Superior temporal gyrus (tissue), 1 donor: ENCODE data around the gene PRKACG.

Experiments used
- DNase-seq: peaks from one replicate; pipeline ENCODE4 v3.0.0-alpha.2; 2016; ENCODE audit errors: extremely low spot score

Gene PRKACG

DNA sequence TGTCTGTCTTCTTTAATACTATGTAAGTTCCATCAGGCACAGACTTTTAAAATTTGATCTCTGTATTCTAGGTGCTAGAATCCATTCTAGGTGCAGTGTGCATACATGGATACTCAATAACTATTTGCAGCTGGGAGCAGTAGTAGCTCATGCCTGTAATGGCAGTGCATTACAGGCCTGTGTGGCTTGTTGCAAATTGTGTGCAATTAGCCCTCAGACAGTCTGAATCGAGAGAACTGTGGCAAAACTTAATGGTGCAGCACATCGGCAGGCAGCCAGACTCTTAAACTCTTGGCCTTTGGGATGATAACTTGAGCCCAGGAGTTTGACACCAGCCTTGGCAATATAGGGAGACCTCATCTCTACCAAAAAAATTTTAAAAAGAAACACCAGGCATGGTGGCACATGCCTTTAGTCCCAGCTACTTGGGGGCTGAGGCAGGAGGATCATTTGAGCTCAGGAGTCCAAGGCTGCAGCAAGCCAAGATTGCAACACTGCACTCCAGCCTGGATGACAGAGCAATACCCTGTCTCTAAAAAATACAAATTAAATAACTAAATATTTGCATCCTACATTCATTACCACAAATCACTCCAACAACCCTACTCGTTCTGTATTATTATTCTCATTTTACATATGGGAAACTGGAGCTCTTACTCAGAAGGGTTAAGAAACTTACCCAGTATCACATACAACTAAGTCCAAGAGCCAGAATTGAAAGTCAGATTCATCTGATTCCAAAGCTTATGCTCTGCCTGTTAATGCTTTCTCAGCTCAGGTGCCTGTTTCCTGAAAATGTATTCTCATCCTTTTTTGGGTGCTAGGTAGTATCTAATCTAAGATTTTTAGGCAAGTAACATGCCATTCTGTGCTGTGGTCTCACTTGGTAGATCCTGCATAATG lies 30.1 kb downstream of the PRKACG start:
- no peak for DNase-seq

GRCh38 chr9:68983008-68983411 lies 30.9 kb downstream of the PRKACG start:
- no peak for DNase-seq

GRCh38 chr9:68981789-68982188 lies 32.1 kb downstream of the PRKACG start:
- DNase-seq, result no peak

DNA sequence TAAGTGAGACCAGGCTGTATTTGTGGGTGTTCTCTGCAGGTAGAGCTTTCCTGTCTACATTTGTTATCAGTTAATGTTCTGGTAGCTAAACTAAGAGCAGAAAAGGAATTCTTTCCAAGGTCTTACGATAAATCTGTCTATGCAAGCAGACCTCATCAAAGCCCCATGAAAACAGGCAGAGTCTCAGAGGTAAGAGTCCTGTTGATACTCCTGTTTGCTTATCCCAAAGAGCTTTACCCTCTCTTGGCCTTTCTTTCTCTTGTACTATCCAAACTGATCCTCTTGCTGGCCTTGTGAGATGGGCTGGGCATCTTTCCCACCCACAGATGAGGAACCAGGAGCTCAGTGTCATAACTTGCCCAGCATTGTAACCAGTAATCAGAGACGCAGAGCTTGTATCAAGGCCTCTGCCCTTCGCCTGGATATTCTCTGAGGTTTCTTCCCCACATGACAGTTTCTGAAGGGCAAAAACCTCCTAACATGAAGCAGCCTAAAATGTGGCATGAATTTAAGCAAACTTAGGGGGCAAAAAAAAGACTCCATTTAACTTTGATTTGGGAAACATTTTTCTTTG lies 33.5 kb downstream of the PRKACG start:
- DNase-seq, result no peak

DNA sequence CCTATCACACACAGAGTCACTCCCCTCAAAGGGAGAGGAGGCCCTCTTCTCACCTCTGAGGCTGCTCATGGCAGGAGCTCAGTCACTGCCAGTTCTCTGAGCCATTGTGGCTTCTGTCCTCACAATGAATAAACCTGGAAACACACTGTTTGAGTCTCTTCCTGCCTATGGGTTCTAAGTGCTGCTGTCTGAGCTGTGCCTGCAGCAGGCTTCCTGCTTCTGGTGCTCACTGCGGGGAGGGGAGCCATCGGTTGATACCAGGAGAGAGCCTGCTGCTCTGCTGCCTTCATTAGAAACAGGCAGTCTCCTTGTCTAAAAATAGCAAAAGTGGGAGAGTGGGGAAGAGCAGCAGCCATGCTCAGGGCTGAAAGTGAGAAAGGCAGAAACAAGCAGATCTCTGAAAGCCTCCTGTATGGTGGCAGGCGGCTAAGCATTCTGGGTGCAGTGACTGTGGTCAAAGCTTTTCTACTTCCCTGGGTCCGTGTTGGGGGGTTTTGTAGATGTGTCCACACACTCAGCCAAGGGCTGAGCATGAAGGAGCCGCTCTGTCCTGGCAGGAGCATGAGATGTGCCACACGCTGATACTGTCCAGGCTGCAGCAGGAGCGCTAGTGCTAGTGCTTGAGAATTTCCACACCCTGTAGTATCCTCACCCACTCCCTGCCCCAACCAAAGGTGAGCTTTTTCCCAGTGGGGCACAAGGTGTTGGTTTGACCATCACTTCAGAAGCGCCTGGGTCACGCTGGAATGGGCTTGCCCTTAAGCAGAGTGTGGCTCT lies 34.2 kb downstream of the PRKACG start:
- no peak for DNase-seq

- no peak for DNase-seq
Observed at GRCh38 chr9:68978501-68978900, 35.4 kb downstream of the PRKACG start.

GRCh38 chr9:68978066-68978465 lies 35.8 kb downstream of the PRKACG start:
- no peak for DNase-seq

GRCh38 chr9:68975365-68976043 lies 38.4 kb downstream of the PRKACG start:
- DNase-seq, result no peak

DNA sequence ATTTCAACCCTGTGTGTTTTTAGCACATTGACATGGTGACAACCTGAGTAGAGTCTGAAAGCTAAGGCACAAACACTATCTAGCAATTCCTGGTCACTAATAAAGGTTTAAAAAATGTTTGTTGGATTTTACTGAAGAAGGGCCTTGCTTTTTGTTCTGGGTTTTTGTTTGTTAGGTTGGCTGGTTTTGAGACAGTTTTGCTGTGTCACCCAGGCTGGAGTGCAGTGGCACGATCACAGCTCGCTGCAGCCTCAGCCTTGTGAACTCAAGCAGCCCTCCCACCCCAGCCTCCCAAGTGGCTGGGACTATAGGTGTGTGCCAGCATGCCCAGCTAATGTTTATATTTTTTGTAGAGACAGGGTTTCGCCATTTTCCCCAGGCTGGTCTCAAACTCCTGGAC lies 39.0 kb downstream of the PRKACG start:
- DNase-seq, result no peak

GRCh38 chr9:68974431-68974830 lies 39.5 kb downstream of the PRKACG start:
- no peak for DNase-seq

- no peak for DNase-seq
Observed at GRCh38 chr9:68973619-68974018, 40.3 kb downstream of the PRKACG start.

DNA sequence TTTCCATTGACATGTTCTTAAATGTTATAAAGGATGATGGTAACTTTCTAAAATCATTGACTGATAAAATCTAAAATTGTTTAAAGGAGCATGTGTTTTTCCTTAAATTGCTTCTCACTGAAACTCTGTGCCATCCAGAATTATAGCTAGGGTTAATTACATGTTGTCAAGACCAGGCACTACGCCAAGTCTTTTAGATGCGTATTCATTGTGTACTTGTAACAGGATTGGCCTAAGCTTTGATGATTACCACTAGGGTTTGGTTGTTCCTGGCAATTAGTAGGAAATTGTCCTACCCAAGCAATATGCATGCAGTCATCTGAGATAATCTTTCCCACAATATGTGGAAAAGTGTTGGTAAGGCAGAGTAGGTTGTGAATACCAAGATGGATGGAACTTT lies 43.8 kb downstream of the PRKACG start:
- DNase-seq, result no peak

GRCh38 chr9:68969538-68969937 lies 44.4 kb downstream of the PRKACG start:
- no peak for DNase-seq

DNA sequence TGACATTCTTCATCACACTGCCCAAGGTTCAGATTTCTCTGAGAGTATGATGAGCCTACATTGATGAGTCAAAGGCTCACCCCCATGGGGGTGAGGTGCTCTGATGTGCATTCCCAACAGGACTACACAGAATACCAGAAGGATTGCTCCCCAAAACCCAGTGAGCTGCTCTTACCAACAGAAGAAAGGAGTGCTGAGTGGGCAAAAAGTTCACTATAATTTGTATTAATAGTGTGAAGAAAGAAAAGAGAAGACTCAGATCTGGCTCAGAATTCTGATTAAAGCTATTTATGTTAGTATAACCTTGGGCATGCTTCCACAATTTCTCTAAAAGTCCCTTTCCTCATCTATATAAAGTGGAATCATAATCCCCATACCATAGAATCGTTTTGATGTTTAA lies 46.1 kb downstream of the PRKACG start:
- no peak for DNase-seq

DNA sequence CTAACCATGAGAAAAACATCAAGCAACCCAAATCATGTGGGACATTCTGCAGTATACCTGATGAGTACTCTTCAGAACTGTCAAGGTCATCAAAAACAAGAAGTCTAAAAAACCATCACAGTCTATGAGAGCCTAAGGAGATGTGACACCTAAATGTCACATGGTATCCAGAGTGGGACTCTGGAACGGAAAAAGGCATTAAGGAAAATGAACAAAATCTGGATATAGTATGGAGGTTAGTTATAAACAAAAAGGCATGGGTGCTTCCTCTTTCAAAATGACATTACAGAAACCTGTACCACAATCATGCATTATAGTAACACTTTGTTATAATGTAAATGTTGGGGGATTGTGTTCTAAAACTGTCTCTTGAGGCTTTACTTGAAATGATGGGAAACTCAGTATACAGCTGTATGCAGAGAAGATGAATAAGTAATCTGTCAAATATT lies 47.4 kb downstream of the PRKACG start:
- no peak for DNase-seq

DNA sequence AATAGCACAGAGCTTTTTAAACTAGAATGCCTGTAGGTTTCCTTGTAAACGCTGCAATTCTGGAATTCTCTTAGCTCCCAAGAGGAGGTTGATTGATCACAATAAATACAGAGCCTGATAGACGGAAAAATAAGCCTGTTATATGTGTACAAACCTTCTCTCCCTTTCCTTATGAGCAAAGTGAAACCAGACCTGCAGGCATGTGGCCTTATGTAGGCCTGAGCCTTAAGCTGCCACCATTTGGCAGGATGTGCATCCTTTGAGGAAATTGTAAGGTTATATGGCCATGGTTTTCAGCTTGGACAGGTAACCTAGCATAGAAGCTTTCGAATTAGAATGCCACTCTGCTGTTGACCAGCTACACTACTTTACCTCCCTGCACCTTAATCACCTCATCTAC lies 49.1 kb downstream of the PRKACG start:
- no peak for DNase-seq

GRCh38 chr9:68964102-68964541 lies 49.8 kb downstream of the PRKACG start:
- no peak for DNase-seq

DNA sequence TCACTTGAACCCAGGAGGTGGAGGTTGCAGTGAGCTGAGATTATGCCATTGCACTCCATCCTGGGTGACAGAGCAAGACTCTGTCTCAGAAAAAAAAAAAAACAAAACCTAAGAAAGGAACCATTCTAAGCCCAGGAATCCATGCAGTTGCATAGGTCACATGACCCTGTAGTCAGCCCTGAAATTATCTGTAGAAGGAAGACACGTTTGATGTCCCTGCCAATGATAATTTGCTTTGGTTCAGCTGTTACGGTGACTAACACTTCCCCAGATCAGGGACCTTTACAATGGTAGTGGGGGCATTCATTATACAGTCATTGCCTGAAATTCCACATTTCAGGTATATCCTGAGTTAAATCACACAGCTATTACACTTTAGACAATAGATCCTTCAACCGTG lies 50.5 kb downstream of the PRKACG start:
- DNase-seq, result no peak
